ENCODE data around the gene TSHZ1.

- no peak for TF ChIP-seq EZH2phosphoT487 (IDR thresholded peaks at IDR 0.05; ENCODE audit: insufficient read depth, low read depth)
- TF ChIP-seq EZH2 (IDR thresholded peaks at IDR 0.05; ENCODE audit: insufficient read depth, poor library complexity, severe bottlenecking): no peak
Observed at GRCh38 chr18:75337348-75337747, 126.8 kb downstream of the TSHZ1 start.
